Measurements from ENCODE around the gene CSDE1.

The CSDE1 gene

GRCh38 chr1:114669562-114670082 lies 88.2 kb downstream of the CSDE1 start, which contains the start of gene DENND2C:
TSS of gene DENND2C (minus strand) at chr1:114670049. CDS start at chr1:114625984, 44,065 bp downstream.
- DNase-seq (ENCODE audit: low read depth, low spot score) = no peak
- H3K27ac ChIP-seq = peak within 1 kb of the TSS; percentile 99

GRCh38 chr1:114668784-114669561 lies 88.8 kb downstream of the CSDE1 start:
- peak; percentile 40 for DNase-seq (ENCODE audit: low read depth, low spot score)
- peak overlapping the region; percentile 99 for H3K27ac ChIP-seq

GRCh38 chr1:114668373-114668772 lies 89.4 kb downstream of the CSDE1 start:
- DNase-seq (ENCODE audit: low read depth, low spot score) = no peak
- H3K27ac ChIP-seq = peak overlapping the region; percentile 99

GRCh38 chr1:114666954-114667353 lies 90.8 kb downstream of the CSDE1 start:
- no peak for DNase-seq (ENCODE audit: low read depth, low spot score)
- H3K27ac ChIP-seq = no peak overlapping the region
